ENCODE results near the gene ADD2. TPM values are rescaled to one million over a fixed set of nuclear protein-coding genes. Genes with fewer than 3 reads are reported as not detected.

ADD2 gene, protein sequence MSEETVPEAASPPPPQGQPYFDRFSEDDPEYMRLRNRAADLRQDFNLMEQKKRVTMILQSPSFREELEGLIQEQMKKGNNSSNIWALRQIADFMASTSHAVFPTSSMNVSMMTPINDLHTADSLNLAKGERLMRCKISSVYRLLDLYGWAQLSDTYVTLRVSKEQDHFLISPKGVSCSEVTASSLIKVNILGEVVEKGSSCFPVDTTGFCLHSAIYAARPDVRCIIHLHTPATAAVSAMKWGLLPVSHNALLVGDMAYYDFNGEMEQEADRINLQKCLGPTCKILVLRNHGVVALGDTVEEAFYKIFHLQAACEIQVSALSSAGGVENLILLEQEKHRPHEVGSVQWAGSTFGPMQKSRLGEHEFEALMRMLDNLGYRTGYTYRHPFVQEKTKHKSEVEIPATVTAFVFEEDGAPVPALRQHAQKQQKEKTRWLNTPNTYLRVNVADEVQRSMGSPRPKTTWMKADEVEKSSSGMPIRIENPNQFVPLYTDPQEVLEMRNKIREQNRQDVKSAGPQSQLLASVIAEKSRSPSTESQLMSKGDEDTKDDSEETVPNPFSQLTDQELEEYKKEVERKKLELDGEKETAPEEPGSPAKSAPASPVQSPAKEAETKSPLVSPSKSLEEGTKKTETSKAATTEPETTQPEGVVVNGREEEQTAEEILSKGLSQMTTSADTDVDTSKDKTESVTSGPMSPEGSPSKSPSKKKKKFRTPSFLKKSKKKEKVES
- total RNA-seq, result not detected in 2 replicates

DNA sequence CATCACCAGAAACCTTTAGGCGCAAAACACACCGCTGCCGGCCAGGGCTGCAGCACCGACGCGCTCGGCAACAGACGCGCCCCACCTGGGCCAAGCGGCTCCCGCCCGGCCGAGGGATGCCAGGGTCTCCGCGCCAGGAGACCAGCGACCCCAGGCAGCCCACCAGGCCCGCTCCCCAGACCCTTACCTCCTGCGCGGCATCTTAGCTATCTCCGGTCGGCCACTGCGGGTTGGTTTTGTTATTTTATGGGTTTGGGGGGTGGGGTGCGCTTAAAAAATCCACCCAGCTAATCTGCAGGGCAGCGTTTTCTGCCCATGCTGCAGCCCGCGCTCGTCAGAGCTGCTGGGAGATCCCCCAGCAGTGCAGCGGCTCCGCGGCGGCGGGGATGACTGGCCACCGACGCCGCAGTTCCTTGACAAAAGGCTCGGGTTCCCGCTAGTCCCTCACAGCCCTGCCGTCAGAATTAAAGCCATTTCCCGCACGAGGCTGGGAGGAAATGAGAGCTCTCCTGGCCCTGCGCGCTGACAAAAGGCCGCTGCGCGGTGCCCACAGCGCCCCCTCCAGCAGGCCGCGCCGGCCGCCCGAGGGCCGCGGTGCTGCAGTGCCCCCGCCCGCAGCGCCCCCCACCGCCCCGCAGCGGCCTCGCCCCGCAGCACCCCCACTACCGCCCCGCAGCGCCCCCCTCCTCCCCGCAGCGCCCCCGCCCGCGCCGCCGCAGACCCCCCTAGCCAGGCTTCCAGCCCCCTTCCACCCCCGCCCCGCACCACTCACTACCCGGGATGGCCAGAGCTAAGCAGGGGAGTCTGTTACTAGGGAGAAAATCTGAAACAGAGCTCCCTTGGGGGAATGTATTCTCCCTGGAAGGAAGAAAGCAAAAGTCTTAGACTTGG is at the start of gene ADD2:
Gene ADD2 (minus strand): TSS at position 502 of the 891 bp plus-strand sequence. CDS start 61,792 bp downstream, outside the sequence.
- H3K36me3 ChIP-seq (ENCODE audit: control insufficient read depth, insufficient read depth, low read length), result no peaks in the 10 kb centered on the region
- no peak for FAIRE-seq
- peaks cover 32% of the 10 kb centered on the region for H3K27me3 ChIP-seq (ENCODE audit: control insufficient read depth, insufficient read depth, low read length)
- DNase-seq (ENCODE audit: low read depth), result no peak
- TF ChIP-seq, protein P1, sequence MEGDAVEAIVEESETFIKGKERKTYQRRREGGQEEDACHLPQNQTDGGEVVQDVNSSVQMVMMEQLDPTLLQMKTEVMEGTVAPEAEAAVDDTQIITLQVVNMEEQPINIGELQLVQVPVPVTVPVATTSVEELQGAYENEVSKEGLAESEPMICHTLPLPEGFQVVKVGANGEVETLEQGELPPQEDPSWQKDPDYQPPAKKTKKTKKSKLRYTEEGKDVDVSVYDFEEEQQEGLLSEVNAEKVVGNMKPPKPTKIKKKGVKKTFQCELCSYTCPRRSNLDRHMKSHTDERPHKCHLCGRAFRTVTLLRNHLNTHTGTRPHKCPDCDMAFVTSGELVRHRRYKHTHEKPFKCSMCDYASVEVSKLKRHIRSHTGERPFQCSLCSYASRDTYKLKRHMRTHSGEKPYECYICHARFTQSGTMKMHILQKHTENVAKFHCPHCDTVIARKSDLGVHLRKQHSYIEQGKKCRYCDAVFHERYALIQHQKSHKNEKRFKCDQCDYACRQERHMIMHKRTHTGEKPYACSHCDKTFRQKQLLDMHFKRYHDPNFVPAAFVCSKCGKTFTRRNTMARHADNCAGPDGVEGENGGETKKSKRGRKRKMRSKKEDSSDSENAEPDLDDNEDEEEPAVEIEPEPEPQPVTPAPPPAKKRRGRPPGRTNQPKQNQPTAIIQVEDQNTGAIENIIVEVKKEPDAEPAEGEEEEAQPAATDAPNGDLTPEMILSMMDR (IDR thresholded peaks at IDR 0.05; ENCODE audit: insufficient read depth, low read length, severe bottlenecking), result peak; percentile 35
- no peak within 1 kb of the TSS for H3K4me3 ChIP-seq (ENCODE audit: low read depth, low read length)

DNA sequence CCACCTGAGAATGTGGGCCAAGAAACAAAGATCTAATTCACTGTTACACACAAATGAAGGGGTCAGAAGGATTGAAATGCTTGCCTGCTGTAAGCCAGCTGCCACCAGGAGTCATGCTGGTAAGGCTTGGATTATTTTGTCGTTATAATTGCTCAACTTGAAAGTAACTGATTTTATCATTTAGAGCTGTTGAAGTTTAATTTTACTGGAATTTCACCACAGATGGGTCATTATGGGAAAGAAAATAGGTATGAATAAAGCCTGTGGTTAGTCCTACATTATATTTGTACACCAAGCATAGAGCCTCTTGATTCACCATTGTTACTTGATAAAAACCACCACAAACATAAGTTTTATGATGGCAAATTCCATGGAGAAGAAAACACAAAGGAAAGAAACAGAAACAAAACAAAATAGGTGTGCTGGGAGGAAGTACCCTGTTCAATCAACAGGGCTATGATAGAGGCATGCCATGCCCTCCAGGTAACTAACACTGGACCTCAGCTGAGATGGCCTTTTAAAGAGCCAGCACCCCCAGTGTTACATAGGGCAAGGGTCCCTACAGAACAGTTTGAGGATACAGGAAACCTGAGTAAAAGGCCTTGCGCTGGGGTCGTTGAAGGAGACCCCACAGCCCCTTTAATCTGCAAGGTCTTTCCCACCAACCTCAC is 49.4 kb upstream of the ADD2 start:
- FAIRE-seq, result peak; percentile 36
- H3K27me3 ChIP-seq (ENCODE audit: control insufficient read depth, insufficient read depth, low read length), result peaks cover 5% of the 10 kb centered on the region

DNA sequence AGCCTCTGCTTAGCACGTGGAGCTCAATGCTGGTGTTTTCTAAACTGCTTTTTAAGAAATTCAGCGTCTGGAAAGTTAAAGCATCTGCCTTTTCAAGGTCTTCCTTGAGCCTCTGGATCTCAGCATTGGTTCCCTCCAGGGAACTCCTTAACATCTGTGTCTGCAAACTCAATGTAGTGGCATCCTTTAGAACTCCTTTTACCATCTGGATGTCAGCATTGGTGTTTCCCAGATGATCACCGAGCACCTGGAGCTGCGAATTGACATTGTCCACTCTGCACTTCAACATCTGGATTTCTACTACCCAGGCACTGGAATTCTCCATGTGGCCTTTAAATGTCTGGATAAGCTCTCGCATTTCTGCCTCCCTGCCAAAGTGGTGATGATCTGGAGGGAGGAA is 48.7 kb upstream of the ADD2 start:
- Histone ChIP-seq H3K4me3 (ENCODE audit: low read depth, low read length) (no peak overlapping the region), H3K27me3 (ENCODE audit: control insufficient read depth, insufficient read depth, low read length) (peaks cover 5% of the 10 kb centered on the region), H3K36me3 (ENCODE audit: control insufficient read depth, insufficient read depth, low read length) (no peaks in the 10 kb centered on the region)
- DNase-seq (ENCODE audit: low read depth) (no peak), FAIRE-seq (no peak)
- TF ChIP-seq, protein P1 (IDR thresholded peaks at IDR 0.05; ENCODE audit: insufficient read depth, low read length, severe bottlenecking), result no peak

More for the DNA sequence above, 49.4 kb upstream of the ADD2 start:
- Histone ChIP-seq H3K4me3 (ENCODE audit: low read depth, low read length) (no peak overlapping the region), H3K36me3 (ENCODE audit: control insufficient read depth, insufficient read depth, low read length) (no peaks in the 10 kb centered on the region)
- DNase-seq (ENCODE audit: low read depth), result no peak
- TF ChIP-seq, protein P1 (IDR thresholded peaks at IDR 0.05; ENCODE audit: insufficient read depth, low read length, severe bottlenecking), result no peak

DNA sequence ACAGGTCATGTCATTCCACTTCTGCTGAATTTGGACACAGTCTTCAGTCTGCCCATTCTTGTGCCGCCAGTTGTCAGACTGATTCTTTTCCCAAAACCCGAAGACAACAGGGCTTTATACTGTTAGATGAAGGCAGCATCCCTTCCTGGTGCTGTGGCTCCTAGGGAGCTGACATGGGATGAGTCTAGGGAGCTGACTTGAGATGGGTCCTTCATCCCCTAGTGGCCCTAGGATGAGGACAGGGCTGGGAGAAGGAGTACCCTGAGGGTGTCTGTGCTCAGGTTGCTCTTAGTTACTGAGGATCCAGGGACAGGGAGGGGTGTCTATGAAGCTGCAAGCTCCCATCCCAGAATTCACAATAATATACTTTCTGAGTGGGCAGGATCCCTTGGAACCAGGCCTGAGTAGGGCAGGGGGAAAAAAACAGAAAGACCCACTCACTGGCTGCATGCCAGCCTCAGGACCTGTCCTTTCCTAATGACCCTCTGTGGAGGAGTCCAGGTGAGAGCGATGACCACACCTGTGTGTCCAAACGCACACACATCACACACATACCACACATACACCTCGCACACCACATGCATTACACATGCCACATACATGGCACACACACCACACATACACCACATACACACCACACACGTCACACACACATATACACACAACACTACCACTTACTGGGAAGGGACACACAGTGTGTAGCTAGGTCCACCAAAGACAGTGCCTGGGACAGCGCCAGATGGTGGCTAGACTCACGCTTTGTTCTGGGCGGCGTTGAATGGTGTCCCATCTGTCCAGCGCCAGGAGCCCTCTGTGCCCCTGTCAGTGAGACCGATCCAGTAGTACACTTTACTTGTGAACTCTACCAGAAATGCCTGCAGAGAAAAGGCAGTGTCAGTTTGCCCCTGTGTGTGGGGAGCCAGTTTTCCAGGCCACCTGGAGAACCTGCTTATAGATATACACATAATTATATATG is 41.3 kb upstream of the ADD2 start:
- TF ChIP-seq, protein P1 (IDR thresholded peaks at IDR 0.05; ENCODE audit: insufficient read depth, low read length, severe bottlenecking), result no peak
- DNase-seq (ENCODE audit: low read depth), result no peak
- FAIRE-seq, result peak; percentile 28
- H3K27me3 ChIP-seq (ENCODE audit: control insufficient read depth, insufficient read depth, low read length), result peaks cover 5% of the 10 kb centered on the region
- H3K4me3 ChIP-seq (ENCODE audit: low read depth, low read length), result no peak overlapping the region
- H3K36me3 ChIP-seq (ENCODE audit: control insufficient read depth, insufficient read depth, low read length), result no peaks in the 10 kb centered on the region
